ENCODE measurements around the gene LEMD1.

The LEMD1 gene

DNA sequence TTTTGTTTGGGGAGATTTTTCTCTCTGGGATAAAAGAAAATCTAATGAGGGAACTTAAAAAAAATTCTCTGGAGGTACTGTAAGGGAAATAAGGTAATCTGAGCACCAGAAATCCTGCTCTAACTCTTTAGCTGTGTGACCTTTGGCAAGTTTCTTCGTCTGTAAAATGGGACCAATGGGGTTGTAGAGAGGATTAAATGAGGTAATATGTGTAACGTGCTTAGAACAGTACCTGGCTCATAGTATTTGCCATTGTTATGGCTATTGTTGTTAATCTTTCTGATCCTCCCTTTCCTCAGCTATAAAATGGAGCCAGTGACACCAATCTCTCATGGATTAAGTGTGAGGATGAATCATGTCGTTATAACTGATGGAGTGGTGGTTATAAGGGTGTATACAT lies 64.3 kb downstream of the LEMD1 start:
- DNase-seq = no peak

- peak in 24 of 56 donors; percentile 13 to 69 (median 36) for DNase-seq
These were observed 65.3 kb downstream of the LEMD1 start, which contains the start of gene KLHDC8A for GRCh38 chr1:205356440-205357139. KLHDC8A (minus strand) TSS chr1:205356922; CDS start chr1:205343604, 13,318 bp downstream.

DNA sequence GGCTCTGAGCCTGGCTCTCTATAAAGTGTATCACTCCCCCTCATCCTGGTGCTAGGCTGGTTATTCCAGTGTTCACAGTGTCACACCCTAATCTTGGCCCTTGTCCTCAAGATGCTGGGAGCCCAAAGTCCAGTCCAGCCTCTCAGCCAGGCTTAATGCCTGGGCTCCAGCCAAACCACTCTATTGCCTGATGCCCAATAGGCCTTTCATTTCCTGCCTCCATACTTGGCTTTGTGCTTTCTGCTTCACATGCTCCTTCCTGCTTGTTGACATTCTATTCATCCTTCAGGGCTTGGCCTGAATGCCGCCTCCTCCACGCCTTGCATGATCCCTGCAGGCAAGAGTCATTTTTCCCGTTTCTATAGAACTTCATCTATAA lies 66.8 kb downstream of the LEMD1 start:
- peak in 9 of 56 donors; percentile 8 to 54 (median 25) for DNase-seq

GRCh38 chr1:205354259-205355074 lies 67.4 kb downstream of the LEMD1 start:
- peak in 27 of 56 donors; percentile 8 to 84 (median 37) for DNase-seq

GRCh38 chr1:205353612-205354011 lies 68.2 kb downstream of the LEMD1 start:
- no peak for DNase-seq

DNA sequence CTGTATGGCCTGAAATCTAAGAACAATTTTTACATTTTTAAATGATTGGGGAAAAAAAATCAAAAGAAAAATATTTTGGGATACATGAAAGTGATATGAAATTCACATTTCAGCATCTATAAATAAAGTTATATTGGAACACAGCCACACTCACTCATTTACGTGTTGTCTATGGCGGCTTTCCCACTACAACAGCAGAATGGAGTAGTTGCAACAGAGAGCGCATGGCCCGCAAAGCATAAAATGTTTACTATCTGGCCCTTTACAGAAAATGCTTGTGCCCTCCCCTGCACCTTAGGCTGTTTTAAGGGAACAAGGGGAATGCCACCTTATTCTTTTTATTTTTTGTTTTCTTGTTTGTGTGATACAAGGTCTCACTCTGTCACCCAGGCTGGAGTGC lies 68.7 kb downstream of the LEMD1 start:
- DNase-seq = no peak

DNA sequence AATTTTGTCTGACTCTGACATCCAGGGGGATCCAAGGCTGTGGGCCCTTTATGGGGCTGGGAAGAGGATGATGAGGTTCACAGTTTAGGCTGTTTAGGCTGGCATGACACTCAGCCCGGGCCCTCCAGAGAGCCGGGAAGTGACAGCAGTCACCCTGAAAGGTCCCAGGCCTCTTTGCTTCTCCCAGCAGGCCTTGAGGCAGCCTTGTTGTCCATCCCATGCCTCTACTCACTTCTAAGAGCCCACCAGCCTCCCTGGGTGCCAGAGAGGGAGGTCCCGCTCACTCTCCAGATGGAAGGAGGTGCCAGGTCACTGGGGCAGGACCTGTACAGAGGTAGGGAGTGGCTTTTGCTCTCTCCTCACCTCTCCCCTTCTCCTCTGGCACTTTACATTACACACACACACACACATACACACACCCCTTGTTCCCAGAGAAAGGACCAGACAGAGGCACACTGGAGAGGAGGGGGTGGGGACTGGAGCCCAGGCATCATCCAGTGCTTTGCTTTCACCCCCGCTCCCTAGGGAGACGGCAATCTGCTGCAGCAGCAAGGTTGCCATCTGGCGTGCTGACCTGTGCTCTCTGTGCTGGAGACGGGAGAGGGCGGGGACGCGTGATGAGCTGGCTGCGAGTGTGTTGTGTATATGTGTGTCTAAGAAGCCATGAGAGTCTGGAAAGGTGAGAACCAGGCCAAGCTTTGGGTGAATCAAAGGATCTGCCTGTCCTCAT lies 69.7 kb downstream of the LEMD1 start:
- DNase-seq = peak in 3 of 56 donors; percentile 28 to 41 (median 36)

DNA sequence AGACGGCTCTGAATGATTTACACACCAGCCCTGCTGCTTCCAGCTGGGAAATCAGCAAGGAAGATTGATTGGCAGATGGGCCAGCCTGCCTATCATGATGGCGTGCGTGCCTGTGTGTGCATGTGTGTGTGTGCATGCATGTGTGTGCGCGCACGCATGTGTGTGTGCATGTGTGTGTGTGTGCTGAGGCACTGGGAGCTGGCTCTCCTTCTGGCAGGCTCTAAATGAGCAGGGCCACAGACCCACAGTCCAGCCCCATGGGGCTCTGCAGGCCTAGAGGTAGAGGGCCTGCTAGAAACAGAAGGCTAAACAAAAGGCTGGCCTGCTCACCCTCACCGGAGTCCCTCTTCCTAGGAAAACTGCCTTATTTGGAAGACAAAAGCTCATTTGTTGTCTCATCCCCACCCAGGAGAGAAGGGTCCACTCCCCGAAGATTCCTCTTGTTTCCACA lies 71.1 kb downstream of the LEMD1 start:
- no peak for DNase-seq

DNA sequence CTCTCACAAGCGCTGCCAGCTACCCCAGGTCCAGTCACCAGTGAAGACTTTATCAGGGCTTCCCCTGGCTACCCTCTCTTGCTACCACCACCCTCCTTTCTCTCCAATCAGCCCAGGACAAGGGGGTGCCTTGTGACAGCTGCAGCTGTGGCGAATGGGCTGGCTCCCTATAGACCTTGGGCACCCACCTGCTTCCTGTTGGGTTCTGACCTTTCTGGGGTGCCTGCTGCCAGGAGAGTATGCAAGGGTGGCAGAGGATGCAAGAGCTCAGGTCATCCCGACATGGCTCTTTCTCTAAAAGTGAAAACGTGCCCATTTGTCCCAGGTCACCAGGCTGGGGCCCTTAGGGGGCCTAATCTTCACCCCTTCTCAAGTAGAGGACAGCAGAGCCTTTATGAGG lies 71.7 kb downstream of the LEMD1 start:
- no peak for DNase-seq

GRCh38 chr1:205348554-205349487 lies 73.0 kb downstream of the LEMD1 start:
- DNase-seq = no peak

DNA sequence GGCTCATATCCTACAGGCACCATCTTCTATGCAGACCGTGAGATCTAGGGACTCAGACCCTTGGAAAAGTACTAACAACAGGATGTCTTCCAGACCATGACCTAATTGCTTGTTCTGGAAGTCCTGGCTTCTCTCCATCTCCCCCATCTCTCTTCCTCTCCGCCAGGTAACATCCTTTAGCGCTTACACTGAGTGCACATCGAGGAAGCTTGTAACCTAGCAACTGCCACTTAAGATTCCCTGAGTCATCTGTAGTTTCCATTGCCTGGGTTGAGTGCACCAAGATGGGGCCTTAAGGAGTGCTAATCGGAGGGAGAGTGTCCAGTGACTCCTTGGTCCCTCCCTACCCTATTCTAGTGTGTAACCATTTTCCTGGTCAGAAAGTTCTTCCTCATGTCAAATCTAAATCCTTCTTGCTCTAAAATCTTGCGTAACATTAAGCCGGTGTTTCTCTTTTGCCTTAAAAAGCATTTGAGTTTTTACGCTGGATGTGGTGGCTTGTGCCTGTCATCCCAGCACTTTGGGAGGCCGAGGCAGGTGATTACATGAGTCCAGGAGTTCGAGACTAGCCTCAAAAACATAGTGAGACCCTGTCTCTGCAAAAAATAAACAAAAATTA lies 74.8 kb downstream of the LEMD1 start:
- no peak for DNase-seq

GRCh38 chr1:205345761-205346160 lies 76.1 kb downstream of the LEMD1 start:
- DNase-seq = no peak

DNA sequence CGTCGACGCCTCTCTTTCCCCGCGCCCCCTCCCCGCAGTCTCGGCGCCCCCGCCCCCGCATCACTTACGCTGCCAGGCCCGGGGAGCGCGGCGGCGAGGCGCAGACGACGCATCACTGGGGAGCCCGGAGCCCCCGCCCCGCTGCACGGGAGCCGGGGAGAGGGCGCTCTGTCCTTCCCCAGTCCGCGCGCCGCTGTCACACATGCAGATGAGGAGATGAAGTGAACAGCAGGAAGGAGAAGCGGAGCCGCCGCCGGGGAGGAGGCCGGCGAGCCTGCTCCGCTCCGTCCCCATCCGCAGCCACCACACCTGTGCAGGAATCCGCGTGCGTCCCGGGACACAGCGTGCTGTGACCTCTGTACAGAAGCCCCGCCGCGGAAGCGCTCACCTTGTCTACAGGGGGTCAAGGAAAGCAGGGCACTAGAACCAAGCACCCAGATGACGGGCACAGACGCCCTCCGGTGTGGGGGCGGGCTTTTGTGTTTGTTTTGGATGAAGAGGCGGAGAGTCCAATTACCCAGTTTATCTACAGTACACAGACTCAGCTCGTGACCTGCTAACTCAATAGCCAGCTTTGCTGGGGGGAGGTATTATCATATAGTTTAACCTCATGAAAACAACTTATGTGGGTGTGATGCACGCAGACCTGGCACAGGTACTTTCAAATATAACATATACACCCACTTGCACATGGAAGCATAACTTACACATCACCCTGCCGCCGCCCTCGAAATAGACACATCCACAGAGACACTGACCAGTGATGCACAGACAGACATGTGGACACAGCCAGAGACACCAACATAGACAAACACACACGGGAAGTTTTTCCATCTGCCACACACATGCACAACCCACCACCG lies 77.6 kb downstream of the LEMD1 start:
- DNase-seq = peak in 14 of 56 donors; percentile 10 to 67 (median 28)

- no peak for DNase-seq
These were observed 78.3 kb downstream of the LEMD1 start for GRCh38 chr1:205343431-205344065.

DNA sequence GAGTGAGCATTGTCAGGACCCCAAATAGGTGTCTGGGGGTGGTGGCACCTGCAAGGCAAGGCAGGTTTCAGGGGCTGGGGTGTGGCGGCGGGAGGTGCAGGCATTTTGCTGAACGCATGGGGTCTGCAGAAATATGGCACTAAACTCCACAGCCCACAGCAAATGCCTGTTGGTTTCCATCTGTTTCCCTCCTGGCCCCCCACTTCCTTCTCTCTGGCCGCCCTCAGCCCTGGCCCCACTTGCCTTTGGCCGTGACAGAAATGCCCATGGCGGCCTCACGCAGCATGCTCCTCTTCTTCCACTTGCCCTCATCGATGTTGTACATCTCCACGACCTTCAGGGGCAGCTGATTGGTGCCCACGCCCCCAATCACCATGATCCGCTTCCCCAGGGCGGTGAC lies 78.9 kb downstream of the LEMD1 start:
- no peak for DNase-seq

- no peak for DNase-seq
These were observed 81.2 kb downstream of the LEMD1 start for GRCh38 chr1:205340676-205341075.

DNA sequence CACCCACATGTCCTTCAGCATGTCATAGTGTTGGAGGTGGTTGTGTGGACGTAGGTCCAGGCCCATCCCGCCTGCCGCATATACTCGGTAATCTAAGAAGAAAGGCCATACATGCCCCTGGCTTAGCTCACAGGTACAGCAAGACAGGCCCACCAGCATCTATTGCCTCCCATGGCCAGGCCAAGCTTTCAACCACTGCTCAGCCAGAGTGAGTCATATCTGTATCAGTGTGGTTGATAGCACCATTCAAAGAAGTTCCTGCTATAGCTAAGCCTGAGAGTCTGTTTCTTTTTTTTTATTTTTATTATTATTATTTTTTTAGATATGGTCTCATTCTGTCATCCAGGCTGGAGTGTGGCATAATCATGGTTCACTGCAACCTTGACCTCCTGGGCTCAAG lies 82.1 kb downstream of the LEMD1 start:
- DNase-seq = no peak

DNA sequence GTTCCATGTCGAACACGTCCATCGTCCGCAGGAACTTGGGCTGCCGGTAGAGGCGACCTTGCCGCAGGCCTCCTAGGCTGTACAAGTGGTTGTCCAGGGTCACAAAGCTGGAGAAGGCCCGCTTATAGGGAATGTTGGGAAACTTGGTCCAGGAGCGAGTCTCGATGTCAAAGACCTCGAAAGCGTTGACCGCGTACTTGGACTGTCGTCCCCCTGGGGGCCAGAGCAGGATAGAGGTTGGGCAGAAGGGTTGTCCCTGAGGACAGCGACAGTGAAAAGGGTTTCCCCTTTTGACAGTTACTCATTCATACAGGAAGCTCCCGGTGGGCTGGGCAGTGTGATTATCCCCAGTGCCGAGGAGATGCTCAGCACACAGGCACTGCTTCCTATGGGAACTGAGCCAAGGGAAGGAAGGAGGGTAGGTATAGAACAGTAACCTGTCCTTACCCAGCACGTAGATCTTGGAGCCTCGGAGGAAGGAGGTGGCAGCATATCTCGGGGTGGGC lies 82.6 kb downstream of the LEMD1 start:
- no peak for DNase-seq

- no peak for DNase-seq
These were observed 83.8 kb downstream of the LEMD1 start for GRCh38 chr1:205338011-205338410.
